ENCODE data around the gene SHISA6.

GRCh38 chr17:11503308-11504035 lies 262.5 kb downstream of the SHISA6 start:
- TF ChIP-seq CTCF (conservative IDR thresholded peaks at IDR 0.05; ENCODE audit: low read length) (no peak), EZH2phosphoT487 (IDR thresholded peaks at IDR 0.05; ENCODE audit: borderline replicate concordance, low read depth, low read length) (no peak)
